Choroid plexus epithelial cell (primary cell): ENCODE data around the gene MTRF1.

Source experiments
- DNase-seq: peaks from one replicate; pipeline ENCODE4 v3.0.0-alpha.2; 2010; ENCODE audit warnings: low read depth
- H3K4me3 ChIP-seq: 2 replicates; pipeline ENCODE4 v1.5.1; 2011; ENCODE audit warnings: low read depth, mild to moderate bottlenecking, control low read depth, low read length, moderate library complexity
- CTCF ChIP-seq: conservative IDR thresholded peaks from 2 replicates; pipeline ENCODE4 v1.5.1; 2011; ENCODE audit warnings: low read depth, mild to moderate bottlenecking, control low read depth, inconsistent platforms, low read length, moderate library complexity

Gene MTRF1

GRCh38 chr13:41276824-41277223 lies 13.4 kb upstream of the MTRF1 start:
- DNase-seq = no peak
- no peak overlapping the region for H3K4me3 ChIP-seq
- no peak for TF ChIP-seq CTCF

- H3K4me3 ChIP-seq = no peak overlapping the region
- TF ChIP-seq CTCF = no peak
- no peak for DNase-seq
These were observed 11.5 kb upstream of the MTRF1 start for GRCh38 chr13:41274881-41275280.

GRCh38 chr13:41273831-41274441 lies 10.6 kb upstream of the MTRF1 start:
- H3K4me3 ChIP-seq = no peak overlapping the region
- DNase-seq = no peak
- no peak for TF ChIP-seq CTCF

GRCh38 chr13:41271456-41272285 lies 8.3 kb upstream of the MTRF1 start:
- TF ChIP-seq CTCF = no peak
- H3K4me3 ChIP-seq = no peak overlapping the region
- no peak for DNase-seq

- H3K4me3 ChIP-seq = no peak overlapping the region
- DNase-seq = peak; percentile 24
- no peak for TF ChIP-seq CTCF
These were observed 5.4 kb upstream of the MTRF1 start for GRCh38 chr13:41268764-41269163.

GRCh38 chr13:41267106-41267505 lies 3.7 kb upstream of the MTRF1 start:
- H3K4me3 ChIP-seq = no peak overlapping the region
- TF ChIP-seq CTCF = no peak
- peak; percentile 40 for DNase-seq
